NB4 (cell line): ENCODE results near the gene SLC5A4.
"Not testable (repeated sequence)": the region's sequence is repeated elsewhere in the genome, so short reads cannot be mapped to it uniquely, and the experiment has no call there.

Source experiments
- MYC ChIP-seq: IDR thresholded peaks from 2 replicates; pipeline ENCODE4 v1.6.1; 2011; ENCODE audit warnings: low read depth, low read length
- POLR2A ChIP-seq: IDR thresholded peaks from 2 replicates; pipeline ENCODE4 v1.6.1; 2011; ENCODE audit warnings: mild to moderate bottlenecking; ENCODE audit not compliant: insufficient read length; ENCODE audit errors: extremely low read depth
- TF ChIP-seq, protein P1 (sequence below): IDR thresholded peaks from one replicate; pipeline ENCODE4 v1.5.1; 2012; ENCODE audit warnings: low read depth, low read length
- TF ChIP-seq, protein P2 (sequence below): IDR thresholded peaks from 2 replicates; pipeline ENCODE4 v1.6.1; 2011; ENCODE audit warnings: low read depth, low read length

- TF ChIP-seq, protein P1, sequence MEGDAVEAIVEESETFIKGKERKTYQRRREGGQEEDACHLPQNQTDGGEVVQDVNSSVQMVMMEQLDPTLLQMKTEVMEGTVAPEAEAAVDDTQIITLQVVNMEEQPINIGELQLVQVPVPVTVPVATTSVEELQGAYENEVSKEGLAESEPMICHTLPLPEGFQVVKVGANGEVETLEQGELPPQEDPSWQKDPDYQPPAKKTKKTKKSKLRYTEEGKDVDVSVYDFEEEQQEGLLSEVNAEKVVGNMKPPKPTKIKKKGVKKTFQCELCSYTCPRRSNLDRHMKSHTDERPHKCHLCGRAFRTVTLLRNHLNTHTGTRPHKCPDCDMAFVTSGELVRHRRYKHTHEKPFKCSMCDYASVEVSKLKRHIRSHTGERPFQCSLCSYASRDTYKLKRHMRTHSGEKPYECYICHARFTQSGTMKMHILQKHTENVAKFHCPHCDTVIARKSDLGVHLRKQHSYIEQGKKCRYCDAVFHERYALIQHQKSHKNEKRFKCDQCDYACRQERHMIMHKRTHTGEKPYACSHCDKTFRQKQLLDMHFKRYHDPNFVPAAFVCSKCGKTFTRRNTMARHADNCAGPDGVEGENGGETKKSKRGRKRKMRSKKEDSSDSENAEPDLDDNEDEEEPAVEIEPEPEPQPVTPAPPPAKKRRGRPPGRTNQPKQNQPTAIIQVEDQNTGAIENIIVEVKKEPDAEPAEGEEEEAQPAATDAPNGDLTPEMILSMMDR: not testable (repeated sequence)
- TF ChIP-seq, protein P2, sequence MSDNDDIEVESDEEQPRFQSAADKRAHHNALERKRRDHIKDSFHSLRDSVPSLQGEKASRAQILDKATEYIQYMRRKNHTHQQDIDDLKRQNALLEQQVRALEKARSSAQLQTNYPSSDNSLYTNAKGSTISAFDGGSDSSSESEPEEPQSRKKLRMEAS: not testable (repeated sequence)
- not testable (repeated sequence) for TF ChIP-seq POLR2A, MYC
Measured at GRCh38 chr22:32275353-32275752, 20.2 kb upstream of the SLC5A4 start.
